NCI-H1105 treated with DMSO at 0.1 percent for 48 hours (cell line): ENCODE results near the gene ANKRD13D.

Source experiments
- DNase-seq: peaks from one replicate; lab custom pipeline; 2025; lab: John Stamatoyannopoulos, UW

ANKRD13D gene

GRCh38 chr11:67285541-67286498 is 3.3 kb upstream of the ANKRD13D start:
- no peak for DNase-seq

GRCh38 chr11:67286621-67287333 is 2.3 kb upstream of the ANKRD13D start:
- DNase-seq = no peak

DNA sequence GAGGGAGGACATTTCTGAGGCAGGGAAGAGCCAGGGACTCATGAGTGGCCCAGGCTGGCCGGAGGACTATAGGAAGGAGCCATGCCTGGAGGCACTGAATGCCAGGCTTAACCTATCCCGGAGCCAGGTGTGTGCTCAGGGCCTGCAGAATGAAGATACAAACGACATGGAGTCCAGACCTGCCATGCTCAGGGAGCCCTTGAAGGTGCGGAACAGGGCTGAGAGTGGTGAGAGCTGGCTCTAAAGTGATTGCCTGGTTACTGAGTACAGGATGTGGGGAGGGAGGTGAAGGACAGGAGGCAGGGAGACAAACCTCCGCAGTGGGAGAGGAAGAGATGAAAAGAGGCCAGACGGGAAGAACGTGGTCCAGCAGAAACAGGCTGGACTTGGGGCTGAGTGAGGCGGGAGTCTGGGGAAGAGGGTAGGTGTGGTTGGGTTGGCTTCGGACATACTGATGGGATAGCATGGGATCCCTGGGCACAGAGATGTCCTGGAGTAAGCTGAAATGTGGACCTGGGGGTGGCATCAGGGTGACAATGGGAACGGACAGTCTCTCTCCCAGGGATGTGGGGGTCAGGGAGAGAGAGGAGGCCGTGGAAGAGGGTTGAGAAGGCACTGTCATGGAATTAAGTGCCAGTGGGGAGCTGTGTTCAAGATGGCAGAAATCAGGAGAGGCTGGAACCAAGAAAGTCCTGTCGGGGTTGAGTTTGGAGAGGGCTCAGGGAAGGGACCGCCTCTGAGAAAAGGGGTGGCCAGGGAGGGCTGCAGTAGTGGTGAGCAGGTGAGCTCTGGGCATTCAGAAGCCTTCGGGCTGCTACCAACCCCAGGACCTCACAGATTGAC is 1.5 kb upstream of the ANKRD13D start:
- no peak for DNase-seq

- DNase-seq = no peak
These were observed 978 bp upstream of the ANKRD13D start for GRCh38 chr11:67288198-67288451.

GRCh38 chr11:67288452-67289225 is 464 bp upstream of the ANKRD13D start:
- DNase-seq = peak; percentile 84

DNA sequence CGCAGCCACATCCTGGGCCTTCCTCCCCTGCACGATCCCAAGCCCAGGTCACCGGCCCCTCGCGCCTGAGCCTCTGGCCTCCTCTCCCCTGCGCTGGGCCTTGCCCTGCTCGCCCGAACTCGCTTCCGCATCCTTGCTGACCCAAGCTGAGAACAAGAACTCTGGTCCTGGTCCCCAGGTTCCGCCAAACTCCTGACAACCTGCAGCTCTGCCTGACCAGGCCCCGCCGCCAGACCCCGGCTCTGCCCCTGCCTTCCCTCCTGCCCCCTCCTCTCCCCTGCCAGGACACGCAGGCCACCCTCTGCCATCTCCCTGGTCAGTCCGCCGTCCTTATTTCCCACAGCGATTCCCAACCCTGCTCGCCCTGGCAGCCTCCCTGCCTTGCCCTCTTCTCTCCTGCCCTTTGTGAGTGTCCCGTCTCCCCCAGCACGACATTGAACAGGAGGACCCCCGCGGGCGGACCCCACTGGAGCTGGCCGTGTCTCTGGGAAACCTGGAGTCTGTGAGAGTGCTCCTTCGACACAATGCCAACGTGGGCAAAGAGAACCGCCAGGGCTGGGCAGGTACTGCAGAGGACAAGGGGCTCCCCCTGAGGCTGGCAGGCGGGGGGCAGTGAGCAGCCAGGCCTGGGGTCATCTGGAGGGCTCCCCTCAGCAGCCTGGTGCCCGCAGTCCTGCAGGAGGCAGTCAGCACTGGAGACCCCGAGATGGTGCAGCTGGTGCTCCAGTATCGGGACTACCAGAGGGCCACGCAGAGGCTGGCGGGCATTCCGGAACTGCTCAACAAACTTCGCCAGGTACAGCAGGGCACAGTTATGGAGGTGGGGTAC is 762 bp downstream of the ANKRD13D start:
- DNase-seq = no peak

DNA sequence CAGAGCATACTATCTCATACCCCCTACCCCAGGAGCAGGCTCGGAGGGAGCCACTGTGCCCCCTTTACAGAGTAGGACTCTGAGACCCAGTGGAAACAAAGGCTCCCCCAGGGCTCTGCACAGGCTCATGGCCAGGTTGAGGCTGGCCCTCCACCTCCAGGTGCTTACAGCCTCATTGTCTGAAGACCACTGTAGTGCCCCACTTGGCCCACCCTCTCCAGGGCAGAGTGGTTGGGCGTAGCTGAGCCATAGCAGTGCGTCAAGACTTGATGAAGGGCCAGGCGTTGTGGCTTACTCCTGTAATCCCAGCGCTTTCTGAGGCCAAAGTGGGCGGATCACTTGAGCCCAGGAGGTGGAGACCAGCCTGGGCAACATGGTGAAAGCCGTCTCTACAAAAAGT is 1.7 kb downstream of the ANKRD13D start:
- DNase-seq = no peak

DNA sequence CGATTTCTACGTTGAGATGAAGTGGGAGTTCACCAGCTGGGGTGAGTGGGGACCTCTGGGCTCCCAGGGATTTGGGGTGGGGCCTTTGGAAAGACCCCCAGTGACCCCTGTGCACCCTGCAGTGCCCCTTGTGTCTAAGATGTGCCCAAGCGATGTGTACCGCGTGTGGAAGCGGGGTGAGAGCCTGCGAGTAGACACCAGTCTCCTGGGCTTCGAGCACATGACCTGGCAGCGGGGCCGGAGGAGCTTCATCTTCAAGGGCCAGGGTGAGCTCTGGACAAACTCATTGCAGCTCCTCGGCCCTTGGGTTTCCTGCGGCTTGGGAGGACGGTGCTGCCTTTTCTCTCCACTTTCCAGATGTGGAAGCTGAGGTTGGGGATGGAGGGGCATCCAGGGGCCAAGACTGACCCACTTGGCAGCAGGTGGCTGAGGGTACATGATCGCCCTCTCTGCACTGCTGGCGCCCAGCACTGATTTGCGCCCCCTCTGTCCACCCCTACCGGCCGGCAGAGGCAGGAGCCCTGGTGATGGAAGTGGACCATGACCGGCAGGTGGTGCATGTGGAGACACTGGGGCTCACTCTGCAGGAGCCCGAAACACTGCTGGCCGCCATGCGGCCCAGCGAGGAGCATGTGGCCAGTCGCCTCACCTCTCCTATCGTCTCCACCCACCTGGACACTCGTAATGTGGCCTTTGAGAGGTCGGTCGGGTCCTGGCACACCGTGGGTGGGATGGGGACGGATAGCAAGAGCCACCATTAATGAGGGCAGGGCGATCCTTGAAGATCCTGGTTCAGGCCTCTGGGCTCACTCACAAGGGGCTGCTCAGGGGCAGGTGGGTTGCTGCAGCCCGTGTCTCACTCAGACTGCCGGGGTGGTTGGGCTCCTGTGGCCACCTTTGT is 2.6 kb downstream of the ANKRD13D start:
- DNase-seq = no peak

GRCh38 chr11:67292671-67293070 is 3.6 kb downstream of the ANKRD13D start:
- DNase-seq = no peak

DNA sequence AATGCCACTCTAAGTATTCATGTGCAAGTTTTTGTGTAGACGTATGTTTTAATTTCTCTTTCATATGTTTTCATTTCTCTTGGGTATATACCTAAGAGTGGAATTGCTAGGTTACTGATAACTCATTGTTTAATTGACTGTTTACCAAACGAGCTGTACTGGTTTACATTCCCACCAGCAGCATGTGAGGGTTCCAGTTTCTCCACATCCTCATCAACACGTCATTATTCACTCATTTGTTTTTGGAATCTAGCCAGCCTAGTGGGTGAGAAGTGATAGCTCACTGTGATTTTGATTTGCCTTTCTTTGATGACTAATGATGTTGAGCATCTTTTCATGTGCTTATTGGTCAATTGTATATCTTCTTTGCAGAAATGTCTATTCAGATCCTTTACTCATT is 4.0 kb downstream of the ANKRD13D start:
- no peak for DNase-seq

- DNase-seq = no peak
These were observed 6.7 kb downstream of the ANKRD13D start for GRCh38 chr11:67295846-67296245.

DNA sequence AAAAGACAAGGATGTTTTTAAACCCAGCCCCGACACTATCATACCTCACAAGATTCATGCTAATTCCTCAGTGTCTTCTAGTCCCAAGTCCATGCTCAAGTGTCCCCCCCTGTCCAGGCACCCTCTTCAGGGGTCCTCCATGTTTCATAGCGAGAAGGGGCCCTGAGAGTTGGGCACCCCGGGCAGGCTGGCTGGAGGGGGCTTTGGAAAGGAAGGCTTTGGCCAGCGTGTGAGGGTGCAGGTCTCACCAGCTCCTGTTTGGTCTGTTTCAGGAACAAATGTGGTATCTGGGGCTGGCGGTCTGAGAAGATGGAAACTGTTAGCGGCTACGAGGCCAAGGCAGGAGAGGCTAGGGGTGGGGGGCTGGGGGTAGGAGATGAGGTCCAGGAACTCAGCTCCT is 9.7 kb downstream of the ANKRD13D start:
- no peak for DNase-seq

DNA sequence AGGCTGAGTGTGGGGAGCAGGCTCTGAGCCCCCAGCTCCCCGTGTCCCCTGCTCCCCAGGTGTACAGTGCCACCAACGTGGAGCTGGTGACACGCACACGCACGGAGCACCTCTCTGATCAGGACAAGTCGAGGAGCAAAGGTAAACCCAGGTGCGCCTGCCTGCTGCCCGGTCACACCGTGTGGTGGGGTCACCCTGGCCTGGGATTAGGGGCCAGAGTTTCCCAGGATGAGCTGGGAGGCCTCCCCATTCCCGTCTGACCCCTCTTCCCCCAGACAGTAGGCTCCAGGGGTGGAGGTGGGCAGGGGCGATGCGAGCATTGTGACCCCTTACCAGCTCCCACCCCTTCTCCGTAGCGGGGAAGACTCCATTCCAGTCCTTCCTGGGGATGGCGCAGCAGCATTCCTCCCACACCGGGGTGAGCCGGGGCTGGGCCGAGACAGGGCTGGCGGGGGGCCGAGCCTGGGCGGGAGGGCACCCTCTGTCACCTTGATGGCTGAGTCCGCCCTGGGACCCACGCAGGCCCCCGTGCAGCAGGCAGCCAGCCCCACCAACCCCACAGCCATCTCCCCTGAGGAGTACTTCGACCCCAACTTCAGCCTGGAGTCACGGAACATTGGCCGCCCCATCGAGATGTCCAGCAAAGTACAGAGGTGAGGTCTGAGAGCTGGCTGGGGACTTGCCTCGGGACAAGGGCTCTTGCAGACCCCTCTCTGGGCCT is 10.5 kb downstream of the ANKRD13D start:
- DNase-seq = no peak

- DNase-seq = no peak
These were observed 11.2 kb downstream of the ANKRD13D start for GRCh38 chr11:67300256-67300755.

GRCh38 chr11:67300756-67301312 is 11.7 kb downstream of the ANKRD13D start:
- no peak for DNase-seq

DNA sequence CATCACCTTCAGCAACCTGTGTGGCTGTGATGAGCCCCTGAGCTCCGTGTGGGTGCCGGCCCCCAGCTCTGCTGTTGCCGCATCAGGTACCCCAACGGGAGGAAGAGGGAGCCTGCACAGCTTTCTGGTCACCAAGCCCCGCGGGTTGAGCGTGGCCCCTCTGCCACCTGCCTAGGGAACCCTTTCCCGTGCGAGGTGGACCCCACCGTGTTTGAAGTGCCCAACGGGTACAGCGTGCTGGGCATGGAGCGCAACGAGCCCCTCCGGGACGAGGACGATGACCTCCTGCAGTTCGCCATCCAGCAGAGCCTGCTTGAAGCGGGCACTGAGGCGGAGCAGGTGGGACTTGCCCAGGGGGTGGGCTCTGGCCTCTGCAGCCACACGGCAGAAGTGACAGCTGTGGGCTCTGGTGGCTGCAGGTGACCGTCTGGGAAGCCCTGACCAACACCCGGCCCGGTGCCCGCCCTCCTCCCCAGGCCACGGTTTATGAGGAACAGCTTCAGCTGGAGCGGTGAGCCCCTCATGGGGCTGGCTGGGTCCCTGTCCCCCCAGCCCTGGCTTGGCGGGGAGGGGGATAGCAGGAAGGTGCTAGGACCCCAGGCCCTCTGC is 12.3 kb downstream of the ANKRD13D start:
- DNase-seq = no peak

- peak; percentile 42 for DNase-seq
These were observed 12.9 kb downstream of the ANKRD13D start for GRCh38 chr11:67301951-67302516.
